ENCODE data around the gene LPP.

DNA sequence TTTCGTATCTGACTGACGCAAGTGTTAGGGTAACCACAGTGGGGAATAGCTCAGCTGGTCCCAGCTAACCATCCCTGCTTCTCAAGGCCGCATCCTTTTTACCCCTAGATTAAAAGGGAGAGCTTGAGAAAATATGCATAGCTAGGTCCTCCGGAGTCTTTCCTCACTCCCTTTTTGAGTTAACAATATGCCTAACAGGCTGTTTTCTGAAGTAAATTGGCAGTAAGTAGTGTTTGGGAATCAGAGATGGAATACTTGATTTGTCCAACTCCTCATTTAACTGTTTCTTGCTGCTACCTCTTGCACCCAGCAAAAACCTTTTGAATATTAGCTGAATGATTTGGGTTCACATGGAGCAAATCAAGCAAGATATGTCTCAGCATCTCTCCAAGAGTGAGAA, 326.1 kb downstream of the LPP start:
- TF ChIP-seq, protein P1, sequence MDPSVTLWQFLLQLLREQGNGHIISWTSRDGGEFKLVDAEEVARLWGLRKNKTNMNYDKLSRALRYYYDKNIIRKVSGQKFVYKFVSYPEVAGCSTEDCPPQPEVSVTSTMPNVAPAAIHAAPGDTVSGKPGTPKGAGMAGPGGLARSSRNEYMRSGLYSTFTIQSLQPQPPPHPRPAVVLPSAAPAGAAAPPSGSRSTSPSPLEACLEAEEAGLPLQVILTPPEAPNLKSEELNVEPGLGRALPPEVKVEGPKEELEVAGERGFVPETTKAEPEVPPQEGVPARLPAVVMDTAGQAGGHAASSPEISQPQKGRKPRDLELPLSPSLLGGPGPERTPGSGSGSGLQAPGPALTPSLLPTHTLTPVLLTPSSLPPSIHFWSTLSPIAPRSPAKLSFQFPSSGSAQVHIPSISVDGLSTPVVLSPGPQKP (IDR thresholded peaks at IDR 0.05; ENCODE audit: low read depth, low read length), result no peak
- TF ChIP-seq SIN3A (IDR thresholded peaks at IDR 0.05; ENCODE audit: low read depth, low read length), result no peak
- no peak for TF ChIP-seq YBX1 (IDR thresholded peaks at IDR 0.05)
- TF ChIP-seq, protein P2, sequence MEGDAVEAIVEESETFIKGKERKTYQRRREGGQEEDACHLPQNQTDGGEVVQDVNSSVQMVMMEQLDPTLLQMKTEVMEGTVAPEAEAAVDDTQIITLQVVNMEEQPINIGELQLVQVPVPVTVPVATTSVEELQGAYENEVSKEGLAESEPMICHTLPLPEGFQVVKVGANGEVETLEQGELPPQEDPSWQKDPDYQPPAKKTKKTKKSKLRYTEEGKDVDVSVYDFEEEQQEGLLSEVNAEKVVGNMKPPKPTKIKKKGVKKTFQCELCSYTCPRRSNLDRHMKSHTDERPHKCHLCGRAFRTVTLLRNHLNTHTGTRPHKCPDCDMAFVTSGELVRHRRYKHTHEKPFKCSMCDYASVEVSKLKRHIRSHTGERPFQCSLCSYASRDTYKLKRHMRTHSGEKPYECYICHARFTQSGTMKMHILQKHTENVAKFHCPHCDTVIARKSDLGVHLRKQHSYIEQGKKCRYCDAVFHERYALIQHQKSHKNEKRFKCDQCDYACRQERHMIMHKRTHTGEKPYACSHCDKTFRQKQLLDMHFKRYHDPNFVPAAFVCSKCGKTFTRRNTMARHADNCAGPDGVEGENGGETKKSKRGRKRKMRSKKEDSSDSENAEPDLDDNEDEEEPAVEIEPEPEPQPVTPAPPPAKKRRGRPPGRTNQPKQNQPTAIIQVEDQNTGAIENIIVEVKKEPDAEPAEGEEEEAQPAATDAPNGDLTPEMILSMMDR (IDR thresholded peaks at IDR 0.05 in 2 of 3, conservative IDR thresholded peaks at IDR 0.05 in 1 of 3; ENCODE audit: control insufficient read depth in 2 of 3, extremely low read depth in 1 of 3, insufficient read depth in 1 of 3, low read depth in 3 of 3, low read length in 3 of 3), result no peak
- TF ChIP-seq, protein P3, sequence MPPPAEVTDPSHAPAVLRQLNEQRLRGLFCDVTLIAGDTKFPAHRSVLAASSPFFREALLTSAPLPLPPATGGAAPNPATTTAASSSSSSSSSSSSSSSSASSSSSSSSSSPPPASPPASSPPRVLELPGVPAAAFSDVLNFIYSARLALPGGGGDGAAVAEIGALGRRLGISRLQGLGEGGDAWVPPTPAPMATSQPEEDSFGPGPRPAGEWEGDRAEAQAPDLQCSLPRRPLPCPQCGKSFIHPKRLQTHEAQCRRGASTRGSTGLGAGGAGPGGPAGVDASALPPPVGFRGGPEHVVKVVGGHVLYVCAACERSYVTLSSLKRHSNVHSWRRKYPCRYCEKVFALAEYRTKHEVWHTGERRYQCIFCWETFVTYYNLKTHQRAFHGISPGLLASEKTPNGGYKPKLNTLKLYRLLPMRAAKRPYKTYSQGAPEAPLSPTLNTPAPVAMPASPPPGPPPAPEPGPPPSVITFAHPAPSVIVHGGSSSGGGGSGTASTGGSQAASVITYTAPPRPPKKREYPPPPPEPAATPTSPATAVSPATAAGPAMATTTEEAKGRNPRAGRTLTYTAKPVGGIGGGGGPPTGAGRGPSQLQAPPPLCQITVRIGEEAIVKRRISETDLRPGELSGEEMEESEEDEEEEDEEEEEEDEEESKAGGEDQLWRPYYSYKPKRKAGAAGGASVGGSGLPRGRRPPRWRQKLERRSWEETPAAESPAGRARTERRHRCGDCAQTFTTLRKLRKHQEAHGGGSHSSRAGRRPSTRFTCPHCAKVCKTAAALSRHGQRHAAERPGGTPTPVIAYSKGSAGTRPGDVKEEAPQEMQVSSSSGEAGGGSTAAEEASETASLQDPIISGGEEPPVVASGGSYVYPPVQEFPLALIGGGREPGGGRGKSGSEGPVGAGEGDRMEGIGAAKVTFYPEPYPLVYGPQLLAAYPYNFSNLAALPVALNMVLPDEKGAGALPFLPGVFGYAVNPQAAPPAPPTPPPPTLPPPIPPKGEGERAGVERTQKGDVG (CRISPR knock-in tag; IDR thresholded peaks at IDR 0.05), result no peak
- no peak for TF ChIP-seq MYC (IDR thresholded peaks at IDR 0.05; ENCODE audit: insufficient read depth, insufficient read length, insufficient replicate concordance, low read length, severe bottlenecking)
- TF ChIP-seq MXI1 (IDR thresholded peaks at IDR 0.05; ENCODE audit: low read depth, low read length), result no peak
- TF ChIP-seq, protein P4, sequence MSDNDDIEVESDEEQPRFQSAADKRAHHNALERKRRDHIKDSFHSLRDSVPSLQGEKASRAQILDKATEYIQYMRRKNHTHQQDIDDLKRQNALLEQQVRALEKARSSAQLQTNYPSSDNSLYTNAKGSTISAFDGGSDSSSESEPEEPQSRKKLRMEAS (IDR thresholded peaks at IDR 0.05; ENCODE audit: low read depth, low read length), result no peak
- no peak for TF ChIP-seq EP300 (IDR thresholded peaks at IDR 0.05; ENCODE audit: borderline replicate concordance in 1 of 2, control insufficient read depth in 1 of 2, low read depth in 2 of 2, low read length in 2 of 2)

All from GM12878 (cell line).